Right lobe of liver (tissue), 6 donors: Measurements from ENCODE around the gene CAMKMT. TPM values are rescaled to one million over a fixed set of nuclear protein-coding genes. Genes with fewer than 3 reads are reported as not detected.

Experiments used
- ATAC-seq, 4 donors: fragments of 200-7000 bp; cut with Tn5 transposase; one replicate each; pipeline ENCODE4 v1.9.1; 2020; ENCODE audit warnings: mild to moderate bottlenecking in 4 of 4, moderate library complexity in 4 of 4
- DNase-seq, 3 donors: peaks; one replicate each; pipeline ENCODE4 v3.0.0-alpha.2; 2020
- H3K27ac ChIP-seq, 3 donors: fragments of 200-600 bp; one replicate each; pipeline ENCODE4 v1.8.0; 2022
- H3K27me3 ChIP-seq, 2 donors: fragments of 200-600 bp; one replicate each; pipeline ENCODE4 v1.8.0; 2022
- H3K36me3 ChIP-seq, 4 donors: fragments of 200-600 bp; sonication (generic) in 1 of 4; one replicate each; pipeline versions ENCODE4 v1.5.1 to v1.8.0; 2017 to 2022; ENCODE audit warnings: control low read depth in 1 of 4
- H3K4me1 ChIP-seq, 4 donors: fragments of 200-600 bp; sonication (generic) in 1 of 4; one replicate each; pipeline versions ENCODE4 v1.5.1 to v1.8.0; 2017 to 2022; ENCODE audit warnings: control low read depth in 1 of 4
- H3K4me3 ChIP-seq, 3 donors: fragments of 200-600 bp; one replicate each; pipeline ENCODE4 v1.8.0; 2022
- H3K9me3 ChIP-seq, 4 donors: fragments of 200-600 bp; sonication (generic) in 1 of 4; one replicate each; pipeline versions ENCODE4 v1.5.1 to v1.8.0; 2017 to 2022; ENCODE audit warnings: control low read depth in 1 of 4
- CTCF ChIP-seq, 4 donors: fragments of 200-600 bp in 3 of 4; fragments of 450-650 bp in 1 of 4; IDR thresholded peaks; one replicate each; pipeline versions ENCODE4 v1.5.1 to v1.8.0; 2016 to 2022; ENCODE audit warnings: antibody characterized with exemption in 4 of 4, mild to moderate bottlenecking in 2 of 4
- POLR2A ChIP-seq: fragments of 450-650 bp; IDR thresholded peaks from one replicate; pipeline ENCODE4 v1.6.1; 2017; ENCODE audit warnings: antibody characterized with exemption, mild to moderate bottlenecking
- WGBS: methylation state at CpG from one replicate; pipeline ENCODE4 v1.1.6; 2018; ENCODE audit warnings: low coverage, low lambda C conversion rate; ENCODE audit not compliant: insufficient coverage; ENCODE audit errors: missing lambda C conversion rate; 5-methylcytosine and 5-hydroxymethylcytosine counted together
- intact Hi-C, 2 donors: fragments of 100-400 bp; cut with DNase I; formaldehyde crosslinking; loops; one replicate each; pipeline versions ENCODE4 v1.11.2 to v1.14.1; 2022
- long read RNA-seq: library from polyadenylated mRNA; unstranded; transcript quantifications from one replicate; pipeline ENCODE4 v2.0.0, GENCODE V29; 2019
- total RNA-seq, 6 experiments: library from RNA; depleted of rRNA in 2 of 6; stranded (reverse); fragments of >200 nt in 2 of 6; fragmentation: NEBNext Ultra II Directional in 3 of 6; extraction: Animal tissue kit (Norgen Biotek cat#: 25700) in 3 of 6; gene quantifications; one replicate each; pipeline versions ENCODE4 v1.1.0 to v1.2.4, GENCODE V29; 2016 to 2023
- donor health status: DM: no; HTN: yes; CAD: no.
- donor health status: DM: no; HTN: no; CAD: no.
- donor health status: DM: no; HTN: no; CAD: no.
- donor health status: DM: no; HTN: yes; CAD: no.
- donor health status: DM: no; HTN: yes; CAD: no.

Gene CAMKMT
- 1 to 10 TPM; 2.0 to 7.4 (median 5.2) TPM for total RNA-seq
- long read RNA-seq = 0 reads

GRCh38 chr2:44361330-44362206, at the start of gene CAMKMT, which contains the start of gene PREPL:
CAMKMT (plus strand) TSS chr2:44361947.
PREPL (minus strand) TSS chr2:44361494; CDS start chr2:44346342, 15,152 bp downstream.
- peaks cover 0 to 14% (median 7%) of the 10 kb centered on the region in 4 donors for H3K4me1 ChIP-seq
- WGBS = under 1% methylated on average over 24 of the region's 57 CpGs
- H3K27me3 ChIP-seq = no peaks in the 10 kb centered on the region
- intact Hi-C loops = no loop called here
- DNase-seq (peak; percentile 98 to 99 (median 99)), ATAC-seq (peak; percentile 94 to 97 (median 96))
- TF ChIP-seq POLR2A (peak; percentile 80), CTCF (IDR thresholded peaks at IDR 0.05) (no peak)
- H3K27ac ChIP-seq = peak within 1 kb of the TSS; percentile 96 to 99 (median 97)
- peak within 1 kb of the TSS; percentile 76 to 92 (median 81) for H3K4me3 ChIP-seq
- no peaks in the 10 kb centered on the region for H3K36me3 ChIP-seq
- no peaks in the 10 kb centered on the region for H3K9me3 ChIP-seq

- peaks cover 0 to 9% (median 6%) of the 10 kb centered on the region in 4 donors for H3K36me3 ChIP-seq
- peaks cover 0 to 7% (median 0%) of the 10 kb centered on the region in 4 donors for H3K9me3 ChIP-seq
- H3K4me1 ChIP-seq = no peaks in the 10 kb centered on the region
- no peak overlapping the region for H3K27ac ChIP-seq
- H3K4me3 ChIP-seq = no peak overlapping the region
- no peak for TF ChIP-seq CTCF (IDR thresholded peaks at IDR 0.05)
- TF ChIP-seq POLR2A = no peak
- no peaks in the 10 kb centered on the region for H3K27me3 ChIP-seq
- ATAC-seq = no peak
- intact Hi-C loops = no loop called here
- no peak for DNase-seq
Observed at GRCh38 chr2:44314362-44314761, 47.4 kb upstream of the CAMKMT start.

- TF ChIP-seq POLR2A = no peak
- Histone ChIP-seq H3K27ac (no peak overlapping the region), H3K4me1 (no peaks in the 10 kb centered on the region), H3K4me3 (no peak overlapping the region), H3K9me3 (peaks cover 0 to under 1% (median 0%) of the 10 kb centered on the region in 4 donors), H3K36me3 (peaks cover 0 to 17% (median 12%) of the 10 kb centered on the region in 4 donors), H3K27me3 (no peaks in the 10 kb centered on the region)
- intact Hi-C loops = no loop called here
- DNase-seq (no peak), ATAC-seq (no peak)
Observed at GRCh38 chr2:44315945-44316344, 45.8 kb upstream of the CAMKMT start.

- no peak overlapping the region for H3K4me3 ChIP-seq
- DNase-seq = no peak
- no peaks in the 10 kb centered on the region for H3K9me3 ChIP-seq
- TF ChIP-seq CTCF (IDR thresholded peaks at IDR 0.05) (no peak), POLR2A (no peak)
- ATAC-seq = no peak
- no peaks in the 10 kb centered on the region for H3K27me3 ChIP-seq
- peaks cover 0 to 2% (median 0%) of the 10 kb centered on the region in 4 donors for H3K4me1 ChIP-seq
- H3K27ac ChIP-seq = no peak overlapping the region
- 41% methylated on average over 1 of the region's 1 CpG for WGBS
- intact Hi-C loops = no loop called here
- H3K36me3 ChIP-seq = peaks cover 0 to 38% (median 17%) of the 10 kb centered on the region in 4 donors
Observed at GRCh38 chr2:44320832-44321231, 40.9 kb upstream of the CAMKMT start.

- Histone ChIP-seq H3K36me3 (peaks cover 0 to 43% (median 17%) of the 10 kb centered on the region in 4 donors), H3K9me3 (no peaks in the 10 kb centered on the region), H3K27me3 (no peaks in the 10 kb centered on the region), H3K27ac (no peak overlapping the region), H3K4me1 (peaks cover 0 to 2% (median 0%) of the 10 kb centered on the region in 4 donors), H3K4me3 (no peak overlapping the region)
- DNase-seq (no peak), ATAC-seq (no peak)
- no peak for TF ChIP-seq CTCF (IDR thresholded peaks at IDR 0.05)
- no peak for TF ChIP-seq POLR2A
- WGBS = 90% methylated on average over 5 of the region's 5 CpGs
- intact Hi-C loops = no loop called here
Observed at GRCh38 chr2:44321360-44321759, 40.4 kb upstream of the CAMKMT start.
